Activated CD4-positive, alpha-beta T cell treated with anti-CD3 and anti-CD28 coated beads for 4 hours (primary cell): Measurements from ENCODE around the gene PCSK5.
"Not testable (repeated sequence)": the region's sequence is repeated elsewhere in the genome, so short reads cannot be mapped to it uniquely, and the experiment has no call there.

Experiments used
- DNase-seq, 2 donors: peaks; one replicate each; pipeline ENCODE4 v3.0.0-alpha.2; 2020

Gene PCSK5

DNA sequence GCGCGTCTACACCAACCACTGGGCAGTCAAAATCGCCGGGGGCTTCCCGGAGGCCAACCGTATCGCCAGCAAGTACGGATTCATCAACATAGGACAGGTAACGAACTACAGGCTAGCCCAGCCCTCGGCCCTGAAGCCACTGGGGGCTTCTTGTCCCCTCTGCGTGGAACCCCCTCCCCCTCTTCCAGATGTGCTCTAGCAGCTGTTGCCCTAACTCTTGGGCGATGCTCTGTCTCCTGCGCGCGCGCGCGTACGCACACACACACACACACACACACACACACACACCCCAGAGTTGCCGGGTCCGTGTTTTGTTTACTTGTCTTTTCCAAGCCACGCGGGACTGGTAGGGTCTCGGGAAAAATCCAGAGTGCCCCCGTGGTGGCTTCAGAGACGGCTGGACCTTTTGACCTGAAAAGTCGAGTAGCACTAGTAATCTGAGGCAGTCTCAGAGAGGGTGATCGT lies 836 bp downstream of the PCSK5 start:
- peak; percentile 18 to 42 for DNase-seq

DNA sequence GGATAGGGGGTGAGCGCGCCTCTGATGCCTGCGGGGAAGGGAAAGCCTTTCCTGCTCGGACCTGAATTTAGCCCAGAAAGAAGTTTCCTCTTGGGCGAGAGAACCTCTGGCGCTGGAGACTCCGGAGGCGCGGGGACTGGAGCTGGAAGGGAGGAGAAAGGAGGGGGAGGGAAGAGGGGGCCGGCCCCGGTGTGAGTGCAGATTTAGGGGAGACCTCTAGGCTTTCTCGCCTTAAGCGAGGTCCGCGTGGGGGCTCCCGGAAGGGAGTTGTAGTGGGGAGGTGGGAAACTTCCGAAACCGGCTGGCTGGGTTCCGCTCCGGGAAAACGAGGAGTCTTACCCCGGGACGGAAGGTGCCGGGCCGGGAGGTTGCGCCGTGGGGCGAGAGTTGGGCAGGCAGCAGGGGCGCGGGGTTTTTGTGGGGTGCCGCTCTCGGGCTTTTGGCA lies 1.3 kb downstream of the PCSK5 start:
- DNase-seq, result peak in 1 of 2 donors; percentile 1

DNA sequence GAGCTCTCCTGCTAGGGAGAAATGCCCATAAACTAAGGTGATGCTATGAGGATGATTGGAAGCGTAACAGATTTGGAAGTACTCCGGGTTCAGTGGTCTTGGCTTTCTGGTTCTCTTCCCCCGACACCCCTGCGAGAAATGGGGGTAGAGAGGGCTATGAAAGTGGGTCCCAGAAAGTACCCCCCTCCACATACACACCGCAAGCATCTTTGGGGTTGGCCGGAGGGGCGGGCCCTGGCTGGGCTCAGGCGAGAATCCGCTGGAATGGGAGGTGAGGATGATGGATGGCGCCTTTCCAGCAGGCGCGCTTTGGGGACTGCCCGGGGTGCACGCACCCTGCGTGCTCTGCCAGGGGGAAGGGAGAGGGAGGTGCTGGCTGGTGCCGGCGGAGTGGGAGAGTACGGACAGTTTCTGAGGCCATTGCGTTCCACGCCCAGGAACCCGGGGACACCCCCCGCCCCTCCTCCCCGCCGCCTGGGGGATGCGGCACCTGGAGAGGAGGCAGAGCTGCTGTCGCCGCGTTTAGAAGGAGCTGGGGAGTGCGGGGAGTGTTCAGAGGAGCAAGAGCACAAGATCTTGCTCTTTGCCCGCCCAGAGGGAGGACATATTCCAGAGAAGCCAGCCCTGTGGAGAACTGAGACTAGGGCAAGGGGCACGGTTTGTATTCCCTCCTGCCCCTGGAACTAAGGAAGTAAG lies 1.9 kb downstream of the PCSK5 start:
- peak in 1 of 2 donors; percentile 5 for DNase-seq

DNA sequence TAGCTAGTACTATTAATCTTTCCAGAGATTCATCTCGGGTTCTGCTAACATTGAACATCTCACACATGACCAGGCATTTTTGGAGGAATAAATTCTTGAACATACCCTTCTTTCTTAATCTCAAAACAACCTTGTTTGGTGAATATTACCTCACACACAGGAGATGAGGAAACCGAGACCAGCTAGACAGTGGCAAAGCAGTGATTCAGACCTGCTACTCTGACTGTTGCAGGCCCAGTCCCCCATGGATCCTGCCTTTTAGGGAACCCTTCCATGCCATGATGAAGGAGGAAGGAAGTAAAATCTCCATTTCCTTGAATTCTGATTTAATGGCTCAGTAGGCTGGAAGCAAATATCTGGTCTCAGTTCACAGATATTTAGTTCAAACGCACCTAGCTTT lies 2.6 kb downstream of the PCSK5 start:
- DNase-seq, result no peak

DNA sequence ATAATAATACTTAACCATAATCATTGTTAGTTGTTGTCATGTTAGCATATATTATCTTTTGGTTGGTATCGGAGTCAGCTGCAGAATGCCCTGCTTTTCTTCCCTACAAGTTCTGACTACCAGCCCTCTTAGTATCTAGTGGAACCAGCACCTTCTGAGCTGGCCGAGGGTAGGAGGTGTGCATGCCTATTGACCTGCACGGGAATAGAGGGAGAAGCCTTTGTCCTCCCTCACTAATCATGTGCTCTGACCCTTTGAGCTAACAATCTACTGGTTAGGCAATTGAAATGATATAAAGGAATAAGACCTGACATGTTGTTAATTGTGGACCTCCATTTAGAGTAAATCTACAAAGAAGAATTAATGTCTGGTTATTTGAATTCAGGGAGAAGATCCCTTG lies 4.1 kb downstream of the PCSK5 start:
- no peak for DNase-seq

DNA sequence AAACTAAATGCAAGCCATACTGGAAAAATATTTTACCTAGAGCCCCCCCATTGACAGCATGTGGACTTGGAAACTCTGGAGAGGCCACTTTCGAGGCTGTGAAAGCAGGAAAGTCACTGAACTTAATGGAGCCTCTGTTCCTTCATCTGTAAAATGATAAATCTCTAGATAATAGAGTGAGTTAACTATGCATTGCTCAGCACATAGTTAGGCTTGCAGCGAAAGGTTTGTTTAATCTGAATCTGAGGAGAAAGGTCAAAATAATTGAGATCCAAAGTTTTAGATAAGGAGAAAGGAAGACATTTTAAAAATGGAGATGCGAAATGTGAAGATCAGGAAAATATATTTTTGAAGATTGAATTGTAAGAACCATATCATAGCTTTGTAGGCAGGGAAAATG lies 4.6 kb downstream of the PCSK5 start:
- DNase-seq, result no peak

DNA sequence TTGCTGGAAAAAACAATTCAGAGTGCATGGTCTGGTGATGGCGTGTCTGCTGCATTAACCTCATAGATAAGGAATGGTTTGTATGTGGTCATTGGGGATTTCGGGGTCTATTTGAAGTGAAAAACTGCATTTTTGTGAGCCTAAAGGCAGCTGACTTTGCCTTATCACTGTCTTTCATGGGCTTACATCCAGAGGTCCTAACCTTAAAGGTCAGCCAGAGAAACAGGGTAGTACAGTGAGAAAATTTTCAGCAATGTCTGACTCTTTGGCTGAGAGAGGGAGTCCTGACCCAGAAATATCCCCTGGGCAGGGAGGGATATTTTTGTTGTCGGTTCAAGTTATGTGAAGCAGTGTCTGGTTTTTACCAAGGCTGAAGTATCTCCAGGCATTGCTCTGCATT lies 5.7 kb downstream of the PCSK5 start:
- no peak for DNase-seq

DNA sequence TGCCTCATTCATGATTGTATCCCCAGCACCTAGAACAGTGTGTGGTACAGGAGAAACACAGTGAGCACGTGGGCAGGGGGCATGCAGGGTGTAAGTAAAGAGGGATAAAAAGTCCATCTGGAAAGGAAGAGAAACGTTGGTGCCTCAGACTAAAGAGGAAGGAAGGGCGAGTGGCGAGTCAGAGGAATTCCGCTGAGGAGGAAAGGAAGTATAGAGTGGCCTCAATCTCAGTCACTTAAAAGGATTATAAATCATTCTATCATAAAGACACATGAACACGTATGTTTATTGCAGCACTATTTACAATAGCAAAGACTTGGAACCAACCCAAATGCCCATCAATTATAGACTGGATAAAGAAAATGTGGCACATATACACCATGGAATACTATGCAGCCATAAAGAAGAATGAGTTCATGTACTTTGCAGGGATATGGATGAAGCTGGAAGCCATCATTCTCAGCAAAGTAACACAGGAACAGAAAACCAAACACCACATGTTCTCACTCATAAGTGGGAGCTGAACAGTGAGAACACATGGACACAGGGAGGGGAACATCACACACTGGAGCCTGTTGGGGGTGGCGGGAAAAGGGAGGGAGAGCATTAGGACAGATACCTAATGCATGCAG lies 10.5 kb downstream of the PCSK5 start:
- DNase-seq, result not testable (repeated sequence)

DNA sequence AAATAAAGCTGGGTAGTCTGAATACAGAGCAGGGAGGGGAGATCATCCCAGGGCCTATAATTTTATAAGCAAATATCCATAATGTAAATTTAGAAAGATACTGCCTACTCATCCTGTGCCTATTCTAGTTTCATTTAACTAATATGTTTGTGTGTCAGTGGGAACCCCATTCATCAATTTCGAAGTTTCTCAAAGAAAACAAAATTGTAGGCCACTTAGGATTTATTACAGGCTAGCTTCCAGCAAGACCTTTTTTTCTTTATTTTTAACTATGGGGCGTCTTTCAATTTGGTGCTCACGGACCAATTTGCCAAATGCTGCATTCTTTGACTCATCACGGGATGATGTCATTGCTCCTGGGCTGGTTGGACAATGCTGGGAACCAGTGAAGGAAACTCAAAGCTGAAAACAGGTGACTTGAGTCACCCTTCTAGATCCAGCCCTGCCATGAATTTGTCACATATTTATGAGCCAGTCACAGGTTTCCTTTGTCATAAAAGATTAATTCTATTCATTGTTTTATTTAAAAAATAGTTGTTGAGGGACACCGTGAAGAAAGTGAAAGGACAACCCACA lies 13.4 kb downstream of the PCSK5 start:
- DNase-seq, result no peak

DNA sequence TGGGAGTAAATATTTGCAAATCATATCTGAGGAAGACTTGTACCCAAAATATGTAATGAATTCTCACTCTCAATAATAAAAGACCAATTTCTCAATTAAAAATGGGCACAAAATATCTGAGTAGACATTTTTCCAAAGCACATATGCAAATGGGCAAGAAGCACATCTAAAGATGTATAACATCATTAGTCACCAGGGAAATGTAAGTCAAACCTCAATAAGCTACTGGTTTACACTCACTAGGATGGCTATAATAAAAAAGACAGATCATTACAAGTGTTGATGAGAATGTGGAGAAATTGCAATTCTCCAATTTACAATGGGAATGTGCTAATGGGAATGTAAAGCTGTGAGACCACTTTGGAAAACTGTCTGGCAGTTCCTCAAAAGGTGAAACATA lies 13.9 kb downstream of the PCSK5 start:
- no peak for DNase-seq

DNA sequence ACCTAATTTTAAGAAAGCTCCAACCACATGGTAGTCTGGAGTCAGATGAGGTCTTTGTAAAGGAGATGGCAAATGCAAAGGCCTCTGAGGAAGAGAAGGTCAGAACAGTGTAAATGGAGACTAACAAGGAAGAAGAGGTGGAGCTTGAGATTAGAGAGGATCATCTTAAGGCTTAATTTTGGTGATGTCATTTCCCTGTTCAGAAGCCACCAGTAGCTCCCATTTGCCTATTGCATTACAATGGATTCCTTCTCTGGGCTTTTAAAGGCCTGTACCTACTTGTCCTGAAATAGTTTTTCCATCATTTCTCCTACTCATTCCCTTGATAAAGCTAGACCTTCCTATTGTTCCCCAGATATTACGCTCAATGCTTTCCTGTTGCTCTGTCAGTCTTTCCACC lies 16.1 kb downstream of the PCSK5 start:
- no peak for DNase-seq

DNA sequence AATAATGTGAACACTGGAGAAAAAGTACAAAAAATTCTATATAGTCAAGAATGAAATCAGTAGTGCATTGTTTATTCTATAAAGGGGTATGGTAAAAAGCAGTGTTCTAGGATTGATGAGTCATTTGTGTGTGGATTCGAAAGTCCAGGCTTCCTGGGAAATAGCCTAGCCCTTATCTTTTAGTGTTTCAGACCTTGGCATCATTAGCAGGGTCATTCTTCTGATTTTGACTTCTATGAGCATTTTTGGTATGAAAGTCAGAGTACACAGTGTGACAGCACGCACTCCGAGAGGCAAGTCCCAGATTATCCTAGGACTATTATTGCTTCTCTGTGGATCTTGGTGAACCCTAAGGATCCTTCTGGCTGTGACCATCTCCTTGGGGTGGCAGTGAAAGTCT lies 16.9 kb downstream of the PCSK5 start:
- DNase-seq, result no peak

DNA sequence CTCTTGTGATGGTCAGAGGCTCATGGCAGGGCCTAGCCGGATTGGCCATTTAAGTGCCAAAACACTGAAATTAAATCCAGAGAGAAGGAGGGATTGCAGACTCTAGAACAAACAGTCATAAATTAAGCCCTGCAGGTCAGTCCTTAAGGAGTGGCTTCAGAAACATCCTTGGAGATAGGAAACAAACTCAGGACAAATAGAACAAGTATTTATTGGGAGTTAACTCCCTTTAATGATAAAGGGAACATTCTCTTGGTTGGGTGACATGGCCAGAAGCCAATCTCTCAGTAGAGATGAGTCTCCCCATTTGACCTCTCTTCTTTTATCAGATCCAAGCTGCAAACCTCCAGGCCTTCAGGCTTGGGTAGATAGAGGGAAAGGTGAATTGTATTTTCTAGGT lies 17.4 kb downstream of the PCSK5 start:
- no peak for DNase-seq

DNA sequence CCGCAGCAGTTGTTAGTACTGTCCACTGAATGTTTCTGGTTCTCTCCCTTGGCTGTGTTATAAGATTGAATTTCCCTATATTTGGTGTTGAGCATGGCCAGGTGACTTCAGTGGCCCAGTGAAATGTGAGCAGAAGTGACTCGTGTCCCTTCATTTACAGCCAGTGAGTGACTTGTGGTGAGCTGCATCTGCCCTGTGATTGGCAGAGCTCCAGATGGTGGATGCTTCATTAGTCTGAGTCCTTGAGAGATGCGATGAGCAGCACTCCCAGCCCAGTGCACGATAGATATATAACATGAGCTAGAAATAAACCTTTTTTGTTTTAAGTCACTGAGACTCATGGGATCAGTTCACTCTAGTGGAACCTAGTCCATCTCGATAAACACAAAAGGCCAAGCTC lies 19.3 kb downstream of the PCSK5 start:
- no peak for DNase-seq

DNA sequence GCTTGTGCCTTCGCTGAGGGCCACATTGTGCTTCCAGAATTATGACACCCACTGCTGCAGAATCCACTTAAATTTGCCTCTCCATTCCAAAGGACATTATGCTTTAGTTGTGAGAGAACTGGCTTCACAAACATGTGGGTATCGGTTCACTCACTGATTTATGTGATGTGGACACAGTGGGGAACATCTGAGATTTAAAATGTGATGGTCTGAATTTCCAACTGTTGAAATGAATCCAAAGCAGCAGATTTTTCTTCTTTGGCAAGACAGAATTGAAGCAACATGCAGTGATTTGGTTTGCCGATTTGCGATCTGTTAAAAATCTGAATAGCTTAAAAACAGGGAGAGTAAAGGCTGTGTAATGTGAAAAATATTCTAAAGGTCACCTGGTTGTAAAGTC lies 20.3 kb downstream of the PCSK5 start:
- no peak for DNase-seq

DNA sequence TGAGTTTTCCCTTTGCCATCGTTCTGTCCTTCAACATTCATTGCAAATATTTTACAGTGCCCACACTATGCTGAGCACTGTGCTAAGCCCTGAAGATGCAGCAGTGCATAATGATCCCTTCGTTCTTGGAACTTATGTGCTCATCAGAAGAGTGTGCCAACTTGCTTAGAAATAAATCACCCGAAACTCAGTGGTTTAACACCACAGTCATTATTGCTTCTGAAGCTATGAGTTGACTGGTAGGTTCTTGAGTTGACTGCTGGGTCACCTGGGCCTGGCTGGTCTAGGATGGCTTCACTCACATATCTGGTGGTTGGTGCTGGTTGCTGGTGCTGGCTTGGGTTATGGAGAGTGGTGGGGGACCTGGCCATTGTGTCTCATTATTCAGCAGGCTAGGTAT lies 20.9 kb downstream of the PCSK5 start:
- no peak for DNase-seq

DNA sequence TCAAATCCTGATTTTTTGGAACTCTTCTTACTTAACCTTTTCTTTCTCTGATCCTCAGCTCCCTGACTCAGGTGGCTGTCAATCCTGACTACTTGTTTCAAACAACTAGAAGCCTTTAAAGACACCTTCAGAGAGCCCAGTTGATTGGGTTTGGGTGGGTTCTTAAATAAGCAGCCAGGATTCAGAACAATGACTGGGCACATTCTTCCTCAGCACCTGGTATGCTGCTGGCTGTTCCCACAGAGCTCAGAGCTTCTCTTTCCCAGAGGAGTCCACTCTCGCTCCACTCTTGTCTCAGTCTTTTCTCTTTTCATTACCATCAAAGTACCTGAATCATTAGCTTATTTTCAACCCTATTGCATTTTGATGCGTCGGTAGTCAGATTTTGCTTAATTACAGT lies 22.5 kb downstream of the PCSK5 start:
- DNase-seq, result no peak

DNA sequence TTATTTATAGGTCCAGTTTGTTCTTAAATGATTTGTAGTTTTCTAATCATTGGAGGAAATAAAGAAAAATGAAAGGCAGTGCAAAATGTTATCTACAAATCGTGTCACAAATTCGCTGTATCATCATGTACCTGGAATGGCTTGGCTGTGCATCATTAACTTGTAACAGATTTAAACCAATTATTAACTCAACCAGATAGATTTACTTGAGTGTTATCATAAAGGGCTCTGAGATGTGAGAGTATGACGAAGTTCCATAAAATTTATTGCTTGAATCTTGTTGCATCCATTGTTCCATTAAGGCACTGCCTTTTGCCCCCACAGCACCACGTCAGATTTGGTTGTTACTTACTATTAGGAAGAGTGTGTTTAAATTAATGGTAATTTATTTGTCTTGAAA lies 23.5 kb downstream of the PCSK5 start:
- DNase-seq, result no peak

DNA sequence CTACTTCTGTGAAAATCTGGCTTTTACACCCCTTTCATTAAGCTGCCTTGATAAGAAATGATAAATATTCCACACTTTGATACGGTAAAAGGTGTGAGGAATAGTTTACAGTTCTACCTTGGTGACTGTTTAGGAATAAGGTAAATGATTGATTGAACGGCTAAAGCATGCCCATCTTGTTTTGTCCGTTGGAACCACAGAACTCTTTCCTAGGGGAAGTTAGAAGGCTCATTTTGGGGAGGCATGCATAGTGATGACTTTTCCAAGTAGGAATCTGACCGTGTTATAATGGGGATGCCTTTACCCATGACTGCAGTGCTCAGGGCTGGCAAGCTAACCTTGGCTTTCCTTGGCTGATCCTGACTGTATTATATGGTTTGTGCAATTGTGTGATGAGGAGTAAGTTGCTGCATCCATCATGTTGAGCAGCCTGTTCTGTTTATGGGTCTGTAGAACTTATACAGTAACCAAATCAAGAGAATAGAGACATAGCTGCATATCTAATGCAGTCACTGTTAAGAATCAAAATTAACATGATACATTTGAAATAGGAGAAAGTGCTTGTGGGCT lies 24.5 kb downstream of the PCSK5 start:
- DNase-seq, result no peak

DNA sequence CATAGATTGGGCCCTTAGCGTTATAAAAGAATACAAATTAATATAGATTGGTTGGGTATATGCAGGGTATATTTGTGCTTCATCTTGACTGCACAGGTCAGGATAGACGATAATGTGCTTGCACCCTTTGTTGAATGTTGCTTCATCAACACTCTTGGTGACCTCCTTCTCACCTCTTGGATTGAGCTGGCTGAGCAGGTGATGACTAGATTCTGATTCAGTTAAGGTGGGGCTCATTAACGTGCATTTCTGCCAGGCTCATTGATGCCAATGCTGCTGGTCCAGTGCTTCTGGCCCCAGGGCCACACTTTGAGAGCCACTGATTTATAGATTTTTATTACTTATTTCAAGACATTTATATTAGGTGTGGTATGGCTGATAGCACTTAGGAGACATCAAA lies 27.7 kb downstream of the PCSK5 start:
- no peak for DNase-seq

DNA sequence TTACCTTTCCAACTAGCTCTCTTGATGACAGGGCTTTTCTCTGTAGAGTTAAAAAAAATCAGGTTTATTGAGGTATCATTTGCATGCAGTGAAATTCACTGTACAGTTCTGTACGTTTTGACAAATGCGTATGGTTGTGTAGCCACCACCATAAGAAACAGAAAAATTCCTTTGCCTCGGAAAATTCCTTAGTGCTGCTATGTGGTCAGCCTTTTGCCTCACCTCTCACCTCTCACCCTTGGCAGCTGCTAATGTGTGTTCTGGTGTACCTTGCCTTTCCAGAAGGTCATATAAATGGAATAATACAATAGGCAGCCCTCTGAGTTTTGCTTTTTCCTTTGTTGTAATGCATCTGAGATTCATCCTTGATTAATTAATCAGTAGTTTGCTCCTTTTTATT lies 28.4 kb downstream of the PCSK5 start:
- no peak for DNase-seq

DNA sequence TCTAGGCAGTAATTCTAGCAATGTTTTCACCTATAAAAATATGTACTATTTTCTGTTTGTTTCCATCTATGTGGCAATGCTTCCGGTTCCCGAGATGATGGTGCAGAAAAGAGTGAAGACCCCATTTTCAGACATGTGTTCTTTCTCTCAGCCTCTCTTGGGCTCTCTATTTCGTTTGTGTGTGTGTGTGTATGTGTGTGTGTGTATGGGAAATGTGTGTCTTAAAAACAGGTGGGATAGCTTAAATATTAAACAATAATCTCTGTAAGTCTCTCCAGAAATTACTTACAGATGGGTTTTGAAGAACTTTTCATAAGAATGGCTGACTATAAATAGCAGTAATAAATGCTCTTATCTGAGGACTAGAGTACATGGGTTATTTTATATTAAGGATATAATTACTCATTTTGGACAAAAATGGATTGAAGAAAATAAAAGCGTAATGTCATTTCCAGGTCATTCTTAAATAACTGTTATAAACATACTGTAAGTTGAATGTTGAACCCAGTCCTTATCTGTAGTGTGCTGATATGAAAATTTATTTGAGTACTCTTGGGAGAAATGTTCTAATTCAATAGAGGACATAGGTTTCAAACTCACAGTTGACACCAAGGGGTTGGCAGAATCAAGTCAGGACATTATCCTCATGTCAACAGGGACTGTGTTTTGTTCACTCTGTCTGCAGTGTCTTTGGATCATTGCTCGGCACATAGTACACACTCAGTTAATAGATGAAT lies 31.1 kb downstream of the PCSK5 start:
- no peak for DNase-seq

DNA sequence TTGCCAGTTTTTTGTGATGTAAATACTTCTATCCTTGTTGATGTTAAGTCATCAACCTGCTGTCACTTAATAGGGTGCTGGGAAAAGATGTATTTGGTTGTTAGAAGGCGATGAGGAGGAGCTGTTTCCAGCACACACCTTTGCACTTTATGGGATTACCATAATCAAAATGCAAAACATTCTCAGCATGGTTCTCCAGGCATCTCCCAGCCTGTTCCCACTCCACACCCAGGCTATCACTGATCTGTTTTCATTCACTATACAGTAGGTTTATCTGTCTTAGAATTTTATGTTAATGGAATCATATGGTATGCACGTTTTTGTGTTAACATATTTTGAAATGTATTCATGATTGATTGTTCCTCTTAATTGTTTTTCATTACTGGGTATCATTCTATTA lies 35.9 kb downstream of the PCSK5 start:
- DNase-seq, result no peak
